ENCODE measurements around the gene PPP1CB.

PPP1CB gene

DNA sequence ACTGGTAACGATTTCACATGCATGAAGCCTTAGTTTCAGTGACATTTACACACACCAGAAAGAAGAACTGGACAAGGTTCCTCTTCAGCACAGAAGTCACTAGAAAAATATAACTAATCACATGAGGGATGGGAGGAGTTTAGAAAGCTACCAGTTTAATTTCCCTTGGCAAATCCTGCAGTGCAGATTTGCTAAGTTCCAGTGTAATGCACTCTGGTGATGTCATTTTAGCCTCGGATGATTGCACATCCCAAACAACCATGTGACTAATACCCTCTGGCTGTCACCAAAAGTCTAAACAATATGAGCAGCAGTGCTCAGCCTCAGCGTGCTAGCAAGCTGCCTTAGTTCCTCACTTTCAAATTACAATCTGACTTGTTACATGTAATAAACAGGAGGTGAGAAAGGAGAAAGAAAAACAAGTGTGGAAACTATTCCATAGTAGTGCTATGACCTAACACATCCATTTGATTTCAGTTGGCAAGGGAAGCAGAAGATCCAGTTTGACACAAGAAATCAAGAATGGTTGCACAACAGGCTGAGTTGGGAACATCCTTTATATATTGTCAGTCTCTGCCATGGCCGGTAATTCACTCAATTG lies 35.3 kb upstream of the PPP1CB start:
- ATAC-seq, result peak; percentile 92
- TF ChIP-seq SNAI2 (CRISPR knock-in tag; IDR thresholded peaks at IDR 0.05) (peak; percentile 72; the same call in 1 of the 2 replicates), ZC3H10 (CRISPR knock-in tag; IDR thresholded peaks at IDR 0.05) (no peak), ISL1 (CRISPR knock-in tag; IDR thresholded peaks at IDR 0.05) (0 out of 2 replicates have a peak, but pooled peaks have one; percentile 20)
- TF ChIP-seq, protein P1, sequence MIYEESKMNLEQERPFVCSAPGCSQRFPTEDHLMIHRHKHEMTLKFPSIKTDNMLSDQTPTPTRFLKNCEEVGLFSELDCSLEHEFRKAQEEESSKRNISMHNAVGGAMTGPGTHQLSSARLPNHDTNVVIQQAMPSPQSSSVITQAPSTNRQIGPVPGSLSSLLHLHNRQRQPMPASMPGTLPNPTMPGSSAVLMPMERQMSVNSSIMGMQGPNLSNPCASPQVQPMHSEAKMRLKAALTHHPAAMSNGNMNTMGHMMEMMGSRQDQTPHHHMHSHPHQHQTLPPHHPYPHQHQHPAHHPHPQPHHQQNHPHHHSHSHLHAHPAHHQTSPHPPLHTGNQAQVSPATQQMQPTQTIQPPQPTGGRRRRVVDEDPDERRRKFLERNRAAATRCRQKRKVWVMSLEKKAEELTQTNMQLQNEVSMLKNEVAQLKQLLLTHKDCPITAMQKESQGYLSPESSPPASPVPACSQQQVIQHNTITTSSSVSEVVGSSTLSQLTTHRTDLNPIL (CRISPR knock-in tag; IDR thresholded peaks at IDR 0.05; ENCODE audit: low read depth), result 0 out of 2 replicates have a peak, but pooled peaks have one; percentile 40

DNA sequence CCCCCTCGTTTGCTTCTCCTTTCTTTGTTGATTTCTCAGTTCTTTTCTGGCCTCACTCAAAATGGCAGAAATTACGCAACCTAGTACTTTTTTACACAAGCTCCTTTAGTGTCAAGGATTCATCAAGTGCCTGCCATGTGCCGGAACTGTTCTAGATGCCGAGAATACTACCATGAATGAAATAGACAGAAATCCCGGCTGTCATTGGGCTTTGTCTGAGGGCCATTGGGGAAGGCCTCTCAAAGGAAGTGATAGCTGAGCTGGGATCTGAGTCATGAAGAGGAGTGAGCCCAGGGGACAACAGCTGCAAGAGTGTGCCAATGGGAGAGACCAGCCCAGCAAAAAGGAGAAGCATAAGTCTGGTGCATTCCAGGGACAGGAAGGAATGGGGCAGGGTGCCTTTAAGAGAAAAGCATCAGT lies 34.3 kb upstream of the PPP1CB start:
- ATAC-seq, result peak; percentile 75
- TF ChIP-seq, protein P2, sequence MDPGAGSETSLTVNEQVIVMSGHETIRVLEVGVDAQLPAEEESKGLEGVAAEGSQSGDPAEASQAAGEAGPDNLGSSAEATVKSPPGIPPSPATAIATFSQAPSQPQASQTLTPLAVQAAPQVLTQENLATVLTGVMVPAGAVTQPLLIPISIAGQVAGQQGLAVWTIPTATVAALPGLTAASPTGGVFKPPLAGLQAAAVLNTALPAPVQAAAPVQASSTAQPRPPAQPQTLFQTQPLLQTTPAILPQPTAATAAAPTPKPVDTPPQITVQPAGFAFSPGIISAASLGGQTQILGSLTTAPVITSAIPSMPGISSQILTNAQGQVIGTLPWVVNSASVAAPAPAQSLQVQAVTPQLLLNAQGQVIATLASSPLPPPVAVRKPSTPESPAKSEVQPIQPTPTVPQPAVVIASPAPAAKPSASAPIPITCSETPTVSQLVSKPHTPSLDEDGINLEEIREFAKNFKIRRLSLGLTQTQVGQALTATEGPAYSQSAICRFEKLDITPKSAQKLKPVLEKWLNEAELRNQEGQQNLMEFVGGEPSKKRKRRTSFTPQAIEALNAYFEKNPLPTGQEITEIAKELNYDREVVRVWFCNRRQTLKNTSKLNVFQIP (CRISPR knock-in tag; IDR thresholded peaks at IDR 0.05; ENCODE audit: borderline replicate concordance, low read depth), result no peak
- TF ChIP-seq, protein P3, sequence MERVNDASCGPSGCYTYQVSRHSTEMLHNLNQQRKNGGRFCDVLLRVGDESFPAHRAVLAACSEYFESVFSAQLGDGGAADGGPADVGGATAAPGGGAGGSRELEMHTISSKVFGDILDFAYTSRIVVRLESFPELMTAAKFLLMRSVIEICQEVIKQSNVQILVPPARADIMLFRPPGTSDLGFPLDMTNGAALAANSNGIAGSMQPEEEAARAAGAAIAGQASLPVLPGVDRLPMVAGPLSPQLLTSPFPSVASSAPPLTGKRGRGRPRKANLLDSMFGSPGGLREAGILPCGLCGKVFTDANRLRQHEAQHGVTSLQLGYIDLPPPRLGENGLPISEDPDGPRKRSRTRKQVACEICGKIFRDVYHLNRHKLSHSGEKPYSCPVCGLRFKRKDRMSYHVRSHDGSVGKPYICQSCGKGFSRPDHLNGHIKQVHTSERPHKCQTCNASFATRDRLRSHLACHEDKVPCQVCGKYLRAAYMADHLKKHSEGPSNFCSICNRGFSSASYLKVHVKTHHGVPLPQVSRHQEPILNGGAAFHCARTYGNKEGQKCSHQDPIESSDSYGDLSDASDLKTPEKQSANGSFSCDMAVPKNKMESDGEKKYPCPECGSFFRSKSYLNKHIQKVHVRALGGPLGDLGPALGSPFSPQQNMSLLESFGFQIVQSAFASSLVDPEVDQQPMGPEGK (CRISPR knock-in tag; IDR thresholded peaks at IDR 0.05; ENCODE audit: borderline replicate concordance), result no peak
- TF ChIP-seq, protein P4, sequence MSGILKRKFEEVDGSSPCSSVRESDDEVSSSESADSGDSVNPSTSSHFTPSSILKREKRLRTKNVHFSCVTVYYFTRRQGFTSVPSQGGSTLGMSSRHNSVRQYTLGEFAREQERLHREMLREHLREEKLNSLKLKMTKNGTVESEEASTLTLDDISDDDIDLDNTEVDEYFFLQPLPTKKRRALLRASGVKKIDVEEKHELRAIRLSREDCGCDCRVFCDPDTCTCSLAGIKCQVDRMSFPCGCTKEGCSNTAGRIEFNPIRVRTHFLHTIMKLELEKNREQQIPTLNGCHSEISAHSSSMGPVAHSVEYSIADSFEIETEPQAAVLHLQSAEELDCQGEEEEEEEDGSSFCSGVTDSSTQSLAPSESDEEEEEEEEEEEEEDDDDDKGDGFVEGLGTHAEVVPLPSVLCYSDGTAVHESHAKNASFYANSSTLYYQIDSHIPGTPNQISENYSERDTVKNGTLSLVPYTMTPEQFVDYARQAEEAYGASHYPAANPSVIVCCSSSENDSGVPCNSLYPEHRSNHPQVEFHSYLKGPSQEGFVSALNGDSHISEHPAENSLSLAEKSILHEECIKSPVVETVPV (CRISPR knock-in tag; IDR thresholded peaks at IDR 0.05), result no peak
- no peak for TF ChIP-seq ZFP3 (CRISPR knock-in tag; IDR thresholded peaks at IDR 0.05)
- no peak for TF ChIP-seq ARNTL (CRISPR knock-in tag; IDR thresholded peaks at IDR 0.05; ENCODE audit: borderline replicate concordance, low read depth)
- no peak for TF ChIP-seq GLIS3 (CRISPR knock-in tag; IDR thresholded peaks at IDR 0.05)
- no peak for TF ChIP-seq PPARA (CRISPR knock-in tag; IDR thresholded peaks at IDR 0.05; ENCODE audit: borderline replicate concordance)
- no peak for TF ChIP-seq ZNF8 (CRISPR knock-in tag; IDR thresholded peaks at IDR 0.05)
- no peak for TF ChIP-seq CSDC2 (CRISPR knock-in tag; IDR thresholded peaks at IDR 0.05)
- TF ChIP-seq ESRRG (CRISPR knock-in tag; IDR thresholded peaks at IDR 0.05), result no peak
- no peak for TF ChIP-seq BACH2 (CRISPR knock-in tag; IDR thresholded peaks at IDR 0.05; ENCODE audit: borderline replicate concordance)
- TF ChIP-seq, protein P5, sequence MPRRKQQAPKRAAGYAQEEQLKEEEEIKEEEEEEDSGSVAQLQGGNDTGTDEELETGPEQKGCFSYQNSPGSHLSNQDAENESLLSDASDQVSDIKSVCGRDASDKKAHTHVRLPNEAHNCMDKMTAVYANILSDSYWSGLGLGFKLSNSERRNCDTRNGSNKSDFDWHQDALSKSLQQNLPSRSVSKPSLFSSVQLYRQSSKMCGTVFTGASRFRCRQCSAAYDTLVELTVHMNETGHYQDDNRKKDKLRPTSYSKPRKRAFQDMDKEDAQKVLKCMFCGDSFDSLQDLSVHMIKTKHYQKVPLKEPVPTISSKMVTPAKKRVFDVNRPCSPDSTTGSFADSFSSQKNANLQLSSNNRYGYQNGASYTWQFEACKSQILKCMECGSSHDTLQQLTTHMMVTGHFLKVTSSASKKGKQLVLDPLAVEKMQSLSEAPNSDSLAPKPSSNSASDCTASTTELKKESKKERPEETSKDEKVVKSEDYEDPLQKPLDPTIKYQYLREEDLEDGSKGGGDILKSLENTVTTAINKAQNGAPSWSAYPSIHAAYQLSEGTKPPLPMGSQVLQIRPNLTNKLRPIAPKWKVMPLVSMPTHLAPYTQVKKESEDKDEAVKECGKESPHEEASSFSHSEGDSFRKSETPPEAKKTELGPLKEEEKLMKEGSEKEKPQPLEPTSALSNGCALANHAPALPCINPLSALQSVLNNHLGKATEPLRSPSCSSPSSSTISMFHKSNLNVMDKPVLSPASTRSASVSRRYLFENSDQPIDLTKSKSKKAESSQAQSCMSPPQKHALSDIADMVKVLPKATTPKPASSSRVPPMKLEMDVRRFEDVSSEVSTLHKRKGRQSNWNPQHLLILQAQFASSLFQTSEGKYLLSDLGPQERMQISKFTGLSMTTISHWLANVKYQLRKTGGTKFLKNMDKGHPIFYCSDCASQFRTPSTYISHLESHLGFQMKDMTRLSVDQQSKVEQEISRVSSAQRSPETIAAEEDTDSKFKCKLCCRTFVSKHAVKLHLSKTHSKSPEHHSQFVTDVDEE (CRISPR knock-in tag; IDR thresholded peaks at IDR 0.05), result no peak
- TF ChIP-seq ZFP30 (CRISPR knock-in tag; IDR thresholded peaks at IDR 0.05), result no peak
- no peak for TF ChIP-seq RARB (CRISPR knock-in tag; IDR thresholded peaks at IDR 0.05)
- no peak for TF ChIP-seq ZNF565 (CRISPR knock-in tag; conservative IDR thresholded peaks at IDR 0.05; ENCODE audit: low read depth)
- TF ChIP-seq ZNF70 (CRISPR knock-in tag; IDR thresholded peaks at IDR 0.05), result no peak
- no peak for TF ChIP-seq SNAI2 (CRISPR knock-in tag; IDR thresholded peaks at IDR 0.05)
- TF ChIP-seq TCF4 (CRISPR knock-in tag; IDR thresholded peaks at IDR 0.05; ENCODE audit: borderline replicate concordance), result no peak
- no peak for TF ChIP-seq OSR1 (CRISPR knock-in tag; IDR thresholded peaks at IDR 0.05)

DNA sequence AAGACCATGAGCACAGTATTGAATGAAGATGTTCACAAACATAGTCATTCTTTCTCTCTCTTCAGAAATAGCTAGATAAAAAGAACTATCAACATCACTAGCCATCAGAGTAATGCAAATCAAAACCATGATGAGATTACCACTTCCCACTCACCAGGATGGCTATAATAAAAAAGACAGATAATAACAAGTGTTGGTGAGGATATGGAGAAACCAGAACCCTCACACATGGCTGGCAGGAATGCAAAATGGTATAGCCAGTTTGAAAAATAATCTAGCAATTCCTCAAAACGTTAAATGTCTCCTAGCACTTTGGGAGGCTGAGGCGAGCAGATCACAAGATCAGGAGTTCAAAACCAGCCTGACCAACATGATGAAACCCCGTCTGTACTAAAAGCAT lies 31.3 kb upstream of the PPP1CB start:
- ATAC-seq, result no peak
- TF ChIP-seq ESRRG (CRISPR knock-in tag; IDR thresholded peaks at IDR 0.05), result no peak
- TF ChIP-seq TCF4 (CRISPR knock-in tag; IDR thresholded peaks at IDR 0.05; ENCODE audit: borderline replicate concordance), result no peak
- no peak for TF ChIP-seq ZFP3 (CRISPR knock-in tag; IDR thresholded peaks at IDR 0.05)
- TF ChIP-seq, protein P3 (CRISPR knock-in tag; IDR thresholded peaks at IDR 0.05; ENCODE audit: borderline replicate concordance), result no peak
- no peak for TF ChIP-seq CSDC2 (CRISPR knock-in tag; IDR thresholded peaks at IDR 0.05)
- TF ChIP-seq TOX (CRISPR knock-in tag; IDR thresholded peaks at IDR 0.05; ENCODE audit: borderline replicate concordance), result no peak

Data from SK-N-SH treated with all-trans-retinoic acid at 6 μM for 48 hours (cell line).